ENCODE data around the gene RAD51D.
A peak's percentile ranks its signal among the peaks of the same experiment; 100 is the strongest.
"Not testable (repeated sequence)": the region's sequence is repeated elsewhere in the genome, so short reads cannot be mapped to it uniquely, and the experiment has no call there.

The RAD51D gene

DNA sequence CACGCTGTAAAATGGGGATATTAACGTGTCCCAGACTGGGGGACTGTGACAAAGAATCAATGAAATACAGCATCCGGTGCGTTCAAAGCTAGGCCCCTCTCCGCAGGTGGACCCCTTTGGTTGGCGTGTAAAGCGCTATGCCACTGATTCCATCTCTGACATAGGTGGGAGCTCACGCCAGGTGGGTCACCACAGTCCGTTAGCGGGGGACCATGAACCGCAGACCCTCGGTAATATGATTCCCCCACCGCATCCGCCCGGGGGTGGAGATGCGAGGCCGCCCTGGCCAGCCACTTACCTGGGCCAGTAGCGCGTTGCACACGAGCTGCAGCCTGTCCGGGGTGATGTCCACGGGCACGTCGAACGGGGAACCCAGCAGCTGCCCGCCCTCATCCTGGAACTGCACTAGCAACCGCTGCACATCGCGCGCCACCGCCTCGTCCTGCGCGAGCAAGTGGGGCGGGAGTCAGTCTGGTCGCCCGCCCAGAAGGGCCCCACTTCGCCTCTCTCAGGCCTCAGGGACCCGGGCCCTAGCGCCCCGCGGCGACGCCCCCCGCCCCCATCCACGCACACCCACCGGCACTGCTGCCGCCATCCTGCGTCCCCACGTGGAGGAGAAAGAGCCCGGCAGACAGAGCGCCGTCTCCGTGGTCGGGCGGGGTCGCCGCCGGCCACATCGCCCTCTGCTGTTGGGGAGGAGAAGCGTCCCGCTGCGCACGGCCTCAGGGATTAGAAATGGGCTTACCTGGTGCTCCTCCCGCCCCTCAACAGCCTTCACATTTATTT is 22.2 kb upstream of the RAD51D start, which contains the start of gene NLE1:
NLE1 (minus strand) TSS at position 623 of the 786 bp plus-strand sequence; CDS start at position 595, 28 bp downstream.
- peak; percentile 75 for DNase-seq

- DNase-seq, result no peak
Measured at GRCh38 chr17:35138218-35138617, 18.6 kb upstream of the RAD51D start.

DNA sequence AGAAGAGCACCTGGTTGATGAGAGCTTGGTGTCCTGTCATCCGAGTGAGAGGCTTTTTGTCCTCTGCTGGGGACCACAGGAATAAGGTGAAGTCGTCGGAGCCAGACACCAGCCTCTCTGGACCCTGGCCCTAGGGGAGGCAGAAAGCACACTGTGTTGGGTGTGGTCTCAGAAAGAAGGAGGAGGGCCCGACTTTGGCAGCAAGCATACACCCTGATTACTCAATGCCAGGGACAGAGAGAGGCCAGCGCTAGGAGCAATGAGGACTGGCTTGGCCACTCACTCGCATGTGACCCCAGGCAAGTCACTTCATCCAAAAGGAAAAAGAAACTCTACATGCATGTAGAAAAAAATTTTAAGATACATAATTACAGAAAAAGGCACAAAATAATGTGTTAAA is 15.7 kb upstream of the RAD51D start:
- DNase-seq, result no peak

GRCh38 chr17:35132816-35133550 is 13.3 kb upstream of the RAD51D start:
- DNase-seq, result no peak

DNA sequence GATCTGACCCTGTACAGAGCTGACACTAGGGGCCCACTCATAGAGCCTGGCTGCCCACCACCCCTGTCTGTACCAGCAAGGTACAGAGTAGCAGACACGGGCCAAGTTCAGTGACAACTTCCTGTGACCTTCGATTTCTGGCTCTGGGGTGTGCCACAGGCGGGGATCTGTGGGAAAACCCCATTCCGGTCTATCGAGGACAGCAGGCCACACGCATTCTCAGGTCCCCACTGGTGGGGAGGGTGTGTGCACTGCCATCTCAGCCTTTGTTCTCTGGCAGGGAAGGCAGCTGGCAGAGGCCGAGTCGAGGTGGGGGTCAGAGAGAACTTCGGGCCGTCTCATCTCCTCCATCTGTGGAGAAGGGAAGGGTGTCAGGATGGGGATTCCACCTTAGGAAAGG is 12.4 kb upstream of the RAD51D start:
- no peak for DNase-seq

GRCh38 chr17:35130392-35130791 is 10.7 kb upstream of the RAD51D start:
- DNase-seq, result no peak

- no peak for DNase-seq
Measured at GRCh38 chr17:35129973-35130351, 10.3 kb upstream of the RAD51D start.

GRCh38 chr17:35129154-35129972 is 9.7 kb upstream of the RAD51D start:
- no peak for DNase-seq

DNA sequence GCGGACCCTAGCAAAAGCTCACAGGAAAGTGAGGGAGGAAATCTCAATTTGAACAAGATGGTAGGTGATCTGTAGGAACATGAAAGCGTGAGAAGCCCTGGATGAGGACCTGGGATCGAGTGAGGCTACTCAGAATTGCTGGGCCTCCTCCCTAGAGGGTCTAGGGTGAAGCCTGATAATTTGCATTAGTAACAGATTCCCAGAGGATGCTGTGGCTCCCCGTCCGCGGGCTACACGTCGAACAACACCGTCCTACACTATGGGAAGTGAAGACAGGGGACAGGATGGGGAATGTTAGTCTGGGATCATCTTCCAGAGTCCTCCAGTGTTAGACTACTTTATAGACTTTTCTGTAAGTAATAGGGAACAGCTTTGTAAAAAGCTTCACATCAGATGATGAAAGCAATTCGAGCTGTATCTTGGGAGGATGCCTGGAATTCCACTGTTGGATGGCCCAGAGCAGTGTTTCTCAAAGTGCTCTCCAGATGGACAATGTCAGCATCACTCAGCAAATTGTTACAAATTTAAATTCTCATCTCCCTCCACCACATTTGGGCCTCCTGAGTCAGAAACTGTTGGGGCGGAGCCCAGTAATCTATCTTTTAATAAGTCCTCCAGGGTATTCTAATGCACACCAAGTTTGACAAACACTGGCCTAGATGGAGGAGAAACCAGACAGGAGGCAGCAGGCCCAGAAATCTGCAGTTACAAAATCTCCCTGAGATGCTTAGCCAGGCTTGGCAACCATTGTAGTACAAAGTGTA is 8.3 kb upstream of the RAD51D start:
- DNase-seq, result no peak

GRCh38 chr17:35121315-35121714 is 1.7 kb upstream of the RAD51D start, which contains the start of gene FNDC8:
Gene FNDC8, plus strand, starts transcription at chr17:35121615. Its CDS starts 79 bp downstream, at chr17:35121694.
- DNase-seq, result no peak

- DNase-seq, result no peak
Measured at GRCh38 chr17:35117984-35118383, 1.7 kb downstream of the RAD51D start.

GRCh38 chr17:35116845-35117244 is 2.8 kb downstream of the RAD51D start:
- DNase-seq, result no peak

DNA sequence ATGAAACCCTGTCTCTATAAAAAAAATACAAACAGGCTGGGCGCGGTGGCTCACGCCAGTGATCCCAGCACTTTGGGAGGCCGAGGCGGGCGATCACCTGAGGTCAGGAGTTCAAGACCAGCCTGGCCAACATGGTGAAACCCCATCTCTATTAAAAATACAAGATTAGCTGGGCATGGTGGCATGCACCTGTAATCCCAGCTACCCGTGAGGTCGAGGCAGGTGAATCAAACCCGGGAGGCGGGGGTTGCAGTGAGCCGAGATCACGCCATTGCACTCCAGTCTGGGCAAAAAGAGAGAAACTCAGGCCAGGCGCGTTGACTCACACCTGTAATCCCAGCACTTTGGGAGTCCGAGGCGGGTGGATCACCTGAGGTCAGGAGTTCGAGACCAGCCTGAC is 8.9 kb downstream of the RAD51D start:
- DNase-seq, result not testable (repeated sequence)

DNA sequence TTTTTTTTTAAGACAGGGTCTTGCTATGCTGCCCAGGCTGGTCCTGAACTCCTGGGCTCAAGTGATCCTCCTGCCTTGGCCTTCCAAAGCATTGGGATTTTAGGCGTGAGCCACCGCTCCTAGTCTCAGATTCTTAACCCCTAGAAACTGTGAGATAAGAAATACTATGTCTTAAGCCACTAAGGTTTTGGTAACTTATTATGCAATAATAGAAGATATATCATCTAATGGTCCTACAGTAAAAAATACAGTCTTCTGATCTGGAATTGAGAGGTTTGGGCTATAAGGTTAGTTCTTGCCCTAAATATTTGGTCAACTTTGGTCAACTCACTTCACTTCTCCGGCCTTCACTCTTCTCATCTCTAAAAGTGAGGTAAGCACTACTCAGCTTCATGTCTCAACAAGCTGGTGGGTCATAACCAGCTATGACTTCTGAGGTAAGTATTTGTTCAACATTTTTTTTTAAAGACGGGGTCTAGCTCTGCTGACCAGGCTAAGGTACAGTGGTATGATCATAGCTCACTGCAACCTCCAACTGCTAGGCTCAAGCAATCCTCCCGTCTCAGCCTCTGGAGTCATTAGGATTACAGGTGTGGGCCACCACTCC is 14.7 kb downstream of the RAD51D start:
- no peak for DNase-seq

- DNase-seq, result no peak
Measured at GRCh38 chr17:35103271-35103670, 16.4 kb downstream of the RAD51D start.

DNA sequence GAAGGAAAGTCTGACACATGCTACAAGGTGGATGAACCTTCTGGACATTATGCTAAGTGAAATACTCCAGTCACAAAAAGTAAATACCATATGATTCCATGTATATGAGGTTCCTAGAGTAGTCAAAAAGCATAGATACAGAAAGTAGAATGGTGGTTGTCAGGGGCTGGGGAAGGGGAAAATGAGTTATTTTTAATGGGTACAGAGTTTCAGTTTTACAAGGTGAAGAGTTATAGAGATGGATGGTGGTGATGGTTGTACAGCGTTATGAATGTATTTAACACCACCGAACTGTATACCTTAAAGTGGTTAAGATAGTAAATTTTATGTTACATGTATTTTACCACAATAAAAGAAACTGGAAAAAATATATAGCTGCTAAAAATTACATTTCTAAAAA is 17.9 kb downstream of the RAD51D start:
- no peak for DNase-seq

- DNase-seq, result no peak
Measured at GRCh38 chr17:35101036-35101435, 18.6 kb downstream of the RAD51D start.

DNA sequence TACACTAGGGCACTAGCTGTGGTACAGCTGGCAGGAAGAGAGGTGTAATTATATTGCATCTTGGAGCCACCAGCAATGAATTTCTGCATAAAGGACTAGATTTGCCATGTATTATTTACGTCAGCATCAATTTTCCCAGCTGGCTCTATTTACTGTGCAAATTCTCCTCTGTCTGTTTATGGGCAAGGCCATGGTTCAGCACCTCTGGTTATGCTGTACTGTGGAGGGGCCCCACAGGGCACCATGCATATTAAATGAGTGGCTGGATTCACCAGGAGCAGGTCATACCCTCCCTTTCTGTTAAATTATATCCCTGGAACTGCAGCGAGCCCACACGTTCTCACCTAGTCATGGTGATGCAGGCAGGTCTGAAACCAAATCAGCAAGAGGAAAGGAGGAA is 19.8 kb downstream of the RAD51D start:
- peak; percentile 46 for DNase-seq

GRCh38 chr17:35097776-35098175 is 21.9 kb downstream of the RAD51D start:
- no peak for DNase-seq

DNA sequence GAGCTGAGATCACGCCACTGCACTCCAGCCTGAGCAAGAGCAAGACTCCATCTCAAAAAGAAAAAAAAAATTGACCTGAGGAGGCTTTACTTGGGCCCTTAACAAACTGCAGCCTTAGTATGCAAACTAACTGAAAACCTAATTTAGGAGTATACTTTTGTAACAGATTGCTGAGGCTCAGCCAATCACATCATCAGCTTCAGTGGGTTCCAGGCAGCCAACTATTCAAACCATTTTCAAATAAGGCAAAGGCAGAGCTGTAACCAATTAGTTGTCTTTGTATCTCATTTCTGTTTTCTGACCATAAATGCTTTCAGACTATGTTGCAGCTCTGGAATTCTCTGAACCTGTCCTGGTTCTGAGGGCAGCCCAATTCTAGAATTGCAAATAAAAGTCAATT is 23.9 kb downstream of the RAD51D start:
- DNase-seq, result no peak

GRCh38 chr17:35094902-35095301 is 24.8 kb downstream of the RAD51D start:
- no peak for DNase-seq

DNA sequence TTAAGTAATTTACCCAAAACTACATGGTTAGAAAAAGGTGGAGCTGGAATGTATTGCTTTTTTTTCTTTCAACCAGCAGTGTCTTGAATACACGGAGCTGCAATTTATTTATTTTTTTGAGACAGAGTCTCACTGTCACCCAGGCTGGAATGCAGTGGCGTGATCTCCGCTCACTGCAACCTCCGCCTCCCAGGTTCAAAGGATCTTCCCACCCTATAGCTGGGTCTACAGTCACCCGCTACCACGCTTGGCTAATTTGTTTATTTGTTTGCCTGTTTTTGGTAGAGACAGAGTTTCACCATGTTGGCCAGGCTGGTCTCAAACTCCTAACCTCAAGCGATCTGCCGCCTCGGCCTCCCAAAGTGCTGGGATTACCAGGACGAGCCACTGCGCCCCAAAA is 29.0 kb downstream of the RAD51D start:
- not testable (repeated sequence) for DNase-seq

Measured in NCI-H2227 treated with DMSO at 0.1 percent for 48 hours (cell line).